T-cell (primary cell): Measurements from ENCODE around the gene TBXA2R. TPM values are rescaled to one million over a fixed set of nuclear protein-coding genes. Genes with fewer than 3 reads are reported as not detected.

Source experiments
- ATAC-seq, 4 experiments: fragments of 200-7000 bp in 3 of 4; fragments of 150-1000 bp in 1 of 4; cut with Tn5 transposase; replicated peaks in 1 of 4; 1 replicate in 3 of 4; 2 replicates in 1 of 4; pipeline ENCODE4 v1.10.0; 2021; ENCODE audit warnings: moderate library complexity in 3 of 4, mild to moderate bottlenecking in 2 of 4, moderate number of reproducible peaks in 1 of 4
- CTCF ChIA-PET, 2 donors: fragments of 300-600 bp; sonication (Branson Sonifier 250); formaldehyde crosslinking; loops; one replicate each; lab custom pipeline; 2022; ENCODE audit warnings: antibody characterized with exemption in 2 of 2; lab: Charles Lee
- POLR2A ChIA-PET, 2 donors: fragments of 300-600 bp; sonication (Branson Sonifier 250); formaldehyde crosslinking; loops; one replicate each; lab custom pipeline; 2022; ENCODE audit warnings: antibody characterized with exemption in 2 of 2; lab: Charles Lee
- DNase-seq, 35 experiments: peaks; one replicate each; pipeline versions ENCODE4 v3.0.0 to v3.0.0-alpha.2; 2013 to 2023
- H3K27ac ChIP-seq: one replicate; pipeline ENCODE4 v1.5.1; 2013; ENCODE audit warnings: low read length
- H3K27me3 ChIP-seq, 2 experiments: replicated peaks in 1 of 2; 1 replicate in 1 of 2; 2 replicates in 1 of 2; pipeline versions ENCODE4 v1.6.1 to v1.7.0; 2013; ENCODE audit warnings: low read length in 1 of 2, mixed read lengths in 1 of 2; ENCODE audit not compliant: control insufficient read depth in 2 of 2, insufficient read depth in 2 of 2; ENCODE audit errors: extremely low read depth in 1 of 2
- H3K36me3 ChIP-seq, 2 donors: 1 replicate in 1 of 2; 2 replicates in 1 of 2; pipeline versions ENCODE4 v1.6.1 to v1.7.0; 2013; ENCODE audit warnings: low read length in 1 of 2; ENCODE audit not compliant: control insufficient read depth in 2 of 2, insufficient read depth in 1 of 2; ENCODE audit errors: extremely low read depth in 1 of 2
- H3K4me1 ChIP-seq, 2 experiments: 1 replicate in 1 of 2; 2 replicates in 1 of 2; pipeline versions ENCODE4 v1.6.1 to v1.7.0; 2013; ENCODE audit warnings: low read length in 2 of 2, mixed read lengths in 1 of 2; ENCODE audit not compliant: insufficient read depth in 2 of 2, control insufficient read depth in 1 of 2; ENCODE audit errors: extremely low read depth in 1 of 2
- H3K4me3 ChIP-seq, 2 donors: 1 replicate in 1 of 2; 2 replicates in 1 of 2; pipeline versions ENCODE4 v1.5.1 to v1.7.0; 2013; ENCODE audit warnings: mild to moderate bottlenecking in 2 of 2, low read length in 1 of 2, moderate library complexity in 1 of 2; ENCODE audit not compliant: control insufficient read depth in 1 of 2; ENCODE audit errors: extremely low read depth in 1 of 2
- H3K9me3 ChIP-seq: 2 replicates; pipeline ENCODE4 v1.7.0; 2013
- H3K27ac Mint-ChIP-seq, 2 donors: one replicate each; pipeline ENCODE4 v1.8.0; 2020 to 2021; ENCODE audit warnings: mild to moderate bottlenecking in 2 of 2, mixed read lengths in 2 of 2
- H3K27me3 Mint-ChIP-seq, 2 donors: one replicate each; pipeline ENCODE4 v1.8.0; 2021 to 2022; ENCODE audit warnings: mixed read lengths in 2 of 2
- H3K36me3 Mint-ChIP-seq: one replicate; pipeline ENCODE4 v1.8.0; 2021; ENCODE audit warnings: mixed read lengths
- H3K4me1 Mint-ChIP-seq, 3 donors: one replicate each; pipeline ENCODE4 v1.8.0; 2020 to 2022; ENCODE audit warnings: mixed read lengths in 3 of 3, mild to moderate bottlenecking in 1 of 3
- H3K4me3 Mint-ChIP-seq, 3 donors: one replicate each; pipeline ENCODE4 v1.8.0; 2020 to 2022; ENCODE audit warnings: mild to moderate bottlenecking in 3 of 3, mixed read lengths in 3 of 3, moderate library complexity in 3 of 3
- H3K9me3 Mint-ChIP-seq, 3 donors: one replicate each; pipeline ENCODE4 v1.8.0; 2020 to 2022; ENCODE audit warnings: mixed read lengths in 3 of 3
- WGBS: methylation state at CpG from one replicate; pipeline ENCODE4 v1.1.5; 2013; ENCODE audit warnings: missing lambda C conversion rate; ENCODE audit not compliant: insufficient coverage; 5-methylcytosine and 5-hydroxymethylcytosine counted together
- total RNA-seq, 35 experiments: library from RNA in 6 of 35; stranded (reverse) in 6 of 35; fragments of 120-200 nt in 1 of 35; gene quantifications; one replicate each; pipeline versions ENCODE4 v1.2.1 to v1.2.4 and lab custom pipeline; 2013 to 2026

Gene TBXA2R
- total RNA-seq, 5 donors from 2014 or later (not counting 1 experiment from before 2014, with no cell fraction given) = 2.4 to 11.2 (median 7.1) TPM

DNA sequence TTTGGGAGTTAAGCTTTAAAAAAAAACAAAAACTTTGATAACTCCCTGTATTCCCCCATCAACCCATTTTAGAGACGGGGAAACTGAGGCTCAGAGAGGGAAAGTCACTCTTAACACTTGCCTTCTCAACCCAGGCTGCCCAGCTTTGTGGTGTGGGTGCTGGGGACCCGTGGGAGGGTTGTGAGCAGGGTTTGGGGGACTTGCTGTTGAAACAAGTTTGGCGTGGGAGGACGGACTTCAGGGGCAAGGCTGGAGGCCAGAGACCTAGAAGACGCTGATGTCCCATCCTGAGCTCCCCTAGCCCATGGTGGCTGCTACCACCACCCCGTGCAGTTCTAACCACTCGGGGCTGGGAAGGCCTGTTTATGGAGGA, 20.7 kb upstream of the TBXA2R start:
- H3K4me3 ChIP-seq = peak overlapping the region in 1 of 2 donors; percentile 88
- H3K27me3 ChIP-seq = no peaks in the 10 kb centered on the region
- no peaks in the 10 kb centered on the region for H3K36me3 Mint-ChIP-seq
- ChIA-PET POLR2A (no interaction called here), CTCF (no interaction called here)
- no peak for ATAC-seq
- H3K9me3 Mint-ChIP-seq = no peaks in the 10 kb centered on the region
- no peaks in the 10 kb centered on the region for H3K9me3 ChIP-seq
- H3K27ac Mint-ChIP-seq = peak overlapping the region; percentile 99 to 100
- H3K4me1 ChIP-seq = peaks cover 6 to 32% of the 10 kb centered on the region in 2 experiments
- DNase-seq = peak in 1 of 35 experiments; percentile 14
- H3K36me3 ChIP-seq = peaks cover 0 to 6% of the 10 kb centered on the region in 2 donors
- peak overlapping the region in 2 of 3 donors; percentile 94 to 99 for H3K4me3 Mint-ChIP-seq
- H3K4me1 Mint-ChIP-seq = peaks cover 27 to 34% (median 30%) of the 10 kb centered on the region in 3 donors
- 100% methylated on average over 2 of the region's 7 CpGs for WGBS
- H3K27me3 Mint-ChIP-seq = no peaks in the 10 kb centered on the region
- H3K27ac ChIP-seq = peak overlapping the region; percentile 97

DNA sequence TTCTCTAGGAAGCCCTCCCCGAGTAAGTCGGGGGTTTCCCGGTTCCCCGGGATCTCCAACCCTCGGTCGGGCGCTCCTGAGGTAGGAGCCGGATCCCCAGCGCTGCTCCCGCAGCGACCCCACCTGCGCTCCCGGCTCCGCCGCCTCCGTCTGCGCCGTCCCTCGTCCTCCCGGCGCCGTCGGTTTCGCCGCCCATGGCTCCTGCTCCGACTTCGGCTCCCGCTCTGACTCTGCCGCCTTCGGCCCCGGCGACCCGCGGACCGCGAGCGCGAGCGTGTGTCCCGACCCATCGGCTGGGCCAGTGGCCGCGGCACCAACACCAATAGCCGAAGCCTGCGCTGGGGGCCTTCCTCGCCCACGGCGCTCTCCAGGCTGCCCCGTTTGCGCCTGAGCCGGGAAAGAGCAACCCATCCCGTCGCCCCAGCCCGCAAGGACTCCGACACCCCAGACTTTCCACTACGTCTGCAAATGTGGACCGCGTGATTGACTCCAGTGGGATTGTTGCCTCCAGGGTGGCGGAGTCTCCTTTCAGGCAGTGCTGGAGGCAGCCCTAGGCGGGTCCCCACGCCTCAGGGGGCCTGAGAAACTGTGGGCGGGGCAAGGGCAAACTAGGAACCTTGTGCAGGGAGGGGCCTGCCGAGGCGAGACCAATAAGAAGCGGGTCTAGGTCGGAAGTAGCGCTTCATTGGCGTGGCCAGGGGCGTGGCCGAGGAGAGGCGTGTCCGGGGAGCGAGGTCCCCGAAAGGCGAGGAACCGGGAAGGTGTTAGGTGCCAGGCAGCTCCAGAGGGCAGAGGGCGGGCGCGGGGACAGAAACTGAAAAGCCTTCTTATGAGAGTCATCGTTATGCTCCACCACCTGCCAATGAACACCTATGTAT, 20.0 kb upstream of the TBXA2R start, which contains the start of gene CACTIN:
Gene CACTIN (minus strand): TSS at position 318 of the 878 bp plus-strand sequence. CDS start 28 bp downstream, at position 290.
- H3K27me3 ChIP-seq = no peaks in the 10 kb centered on the region
- peak within 1 kb of the TSS; percentile 94 to 99 (median 97) for H3K4me3 Mint-ChIP-seq
- no peaks in the 10 kb centered on the region for H3K36me3 Mint-ChIP-seq
- peaks cover 6 to 32% of the 10 kb centered on the region in 2 experiments for H3K4me1 ChIP-seq
- no peaks in the 10 kb centered on the region for H3K9me3 ChIP-seq
- H3K4me1 Mint-ChIP-seq = peaks cover 27 to 34% (median 32%) of the 10 kb centered on the region in 3 donors
- DNase-seq (peak; percentile 95 to 99 (median 99)), ATAC-seq (peak; percentile 97 to 99 (median 98))
- peak within 1 kb of the TSS; percentile 88 to 90 for H3K4me3 ChIP-seq
- 0% methylated on average over 73 of the region's 80 CpGs for WGBS
- CTCF ChIA-PET = no interaction called here
- H3K36me3 ChIP-seq = peaks cover 3 to 12% of the 10 kb centered on the region in 2 donors
- peak within 1 kb of the TSS; percentile 97 for H3K27ac ChIP-seq
- H3K27ac Mint-ChIP-seq = peak within 1 kb of the TSS; percentile 99 to 100
- H3K9me3 Mint-ChIP-seq = no peaks in the 10 kb centered on the region
- no peaks in the 10 kb centered on the region for H3K27me3 Mint-ChIP-seq
- POLR2A ChIA-PET = no interaction called here

DNA sequence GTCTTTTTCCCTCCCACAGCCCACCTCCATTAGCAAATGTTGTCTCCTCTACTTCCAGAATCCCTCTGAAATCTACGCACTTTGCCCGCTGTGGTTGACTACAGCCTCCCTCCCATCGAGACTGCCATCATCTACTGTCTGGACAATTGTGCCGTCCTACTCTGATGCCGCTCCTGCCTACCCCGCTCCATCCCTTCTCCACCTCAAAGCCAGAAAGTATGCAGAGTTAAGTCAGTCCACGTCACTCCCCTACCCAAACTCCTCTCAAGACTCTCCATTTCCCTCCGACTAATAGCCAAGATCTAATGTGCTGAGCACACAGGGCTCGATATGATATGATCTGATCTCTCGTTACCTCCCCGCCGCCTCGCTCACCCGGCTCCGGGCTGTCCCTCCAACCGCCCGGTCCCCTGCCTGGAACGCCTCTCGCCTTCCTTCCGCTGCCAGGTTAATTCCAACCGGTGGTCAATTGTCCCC, 19.4 kb upstream of the TBXA2R start:
- Mint-ChIP-seq H3K27me3 (no peaks in the 10 kb centered on the region), H3K27ac (peak overlapping the region; percentile 89 to 99), H3K4me1 (peaks cover 27 to 34% (median 32%) of the 10 kb centered on the region in 3 donors), H3K9me3 (no peaks in the 10 kb centered on the region), H3K4me3 (peak overlapping the region; percentile 94 to 99 (median 97)), H3K36me3 (no peaks in the 10 kb centered on the region)
- peaks cover 9 to 12% of the 10 kb centered on the region in 2 donors for H3K36me3 ChIP-seq
- peak in 1 of 4 experiments; percentile 1 for ATAC-seq
- no peaks in the 10 kb centered on the region for H3K27me3 ChIP-seq
- H3K4me1 ChIP-seq = peaks cover 6 to 32% of the 10 kb centered on the region in 2 experiments
- 2% methylated on average over 21 of the region's 21 CpGs for WGBS
- no peak overlapping the region for H3K27ac ChIP-seq
- DNase-seq = peak in 1 of 35 experiments; percentile 9
- H3K4me3 ChIP-seq = peak overlapping the region; percentile 88 to 90
- CTCF ChIA-PET = no interaction called here
- no peaks in the 10 kb centered on the region for H3K9me3 ChIP-seq
- POLR2A ChIA-PET = no interaction called here

DNA sequence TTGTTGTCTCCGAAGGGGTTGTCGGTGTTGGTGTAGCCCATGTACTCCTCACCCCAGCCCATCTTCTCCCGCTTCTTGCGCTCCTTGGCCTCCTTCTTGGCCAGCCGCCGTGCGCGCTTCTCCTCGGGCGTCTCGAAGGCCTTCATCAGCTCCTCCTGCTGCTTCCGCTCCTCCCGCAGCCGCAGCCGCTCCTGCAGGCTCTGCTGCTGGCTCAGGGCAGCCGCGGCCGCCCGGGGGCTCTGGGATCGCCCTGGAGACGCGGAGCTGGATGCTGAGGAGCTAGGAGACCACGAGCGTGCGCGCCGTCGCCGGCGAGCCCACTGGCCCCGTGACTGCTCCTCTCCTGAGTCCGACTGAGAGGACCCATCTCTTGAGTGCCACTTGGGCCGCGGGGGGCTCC, 17.0 kb upstream of the TBXA2R start:
- POLR2A ChIA-PET = interaction anchor here in 1 of 2 donors (0.6 kb wide), 1 partner anchor 35 kb away, joined by 3 read pairs; no protein-coding TSS in a partner anchor
- no peaks in the 10 kb centered on the region for H3K27me3 Mint-ChIP-seq
- CTCF ChIA-PET = no interaction called here

DNA sequence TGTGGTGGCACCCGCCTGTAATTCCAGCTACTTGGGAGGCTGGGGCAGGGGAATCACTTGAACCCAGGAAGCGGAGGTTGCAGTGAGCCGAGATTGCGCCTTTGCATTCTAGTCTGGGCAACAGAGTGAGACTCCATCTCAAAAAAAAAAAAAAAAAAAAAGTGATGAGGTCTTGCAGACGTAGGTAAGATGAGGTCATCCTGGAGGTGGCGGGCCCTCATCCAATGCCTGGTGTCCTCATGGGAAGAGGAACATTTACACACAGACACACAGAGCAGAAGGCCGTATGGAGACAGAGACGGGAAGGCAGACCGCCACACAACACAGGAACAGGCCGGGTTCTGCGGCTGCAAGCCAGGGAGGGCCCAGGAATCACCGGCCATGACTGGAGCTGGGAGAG, 15.5 kb upstream of the TBXA2R start:
- Histone ChIP-seq H3K27ac (no peak overlapping the region), H3K4me1 (peaks cover 12 to 38% of the 10 kb centered on the region in 2 experiments), H3K27me3 (no peaks in the 10 kb centered on the region), H3K36me3 (peaks cover 12 to 30% of the 10 kb centered on the region in 2 donors), H3K9me3 (no peaks in the 10 kb centered on the region), H3K4me3 (no peak overlapping the region)
- ChIA-PET POLR2A (interaction anchor here in 1 of 2 donors (0.6 kb wide), 1 partner anchor 353 kb away, joined by 5 read pairs; no protein-coding TSS in a partner anchor), CTCF (no interaction called here)
- ATAC-seq (no peak), DNase-seq (no peak)
- Mint-ChIP-seq H3K9me3 (no peaks in the 10 kb centered on the region), H3K36me3 (no peaks in the 10 kb centered on the region), H3K4me1 (peaks cover 31 to 38% (median 37%) of the 10 kb centered on the region in 3 donors), H3K27me3 (no peaks in the 10 kb centered on the region), H3K4me3 (no peak overlapping the region), H3K27ac (no peak overlapping the region)
- 100% methylated on average over 1 of the region's 12 CpGs for WGBS

More for the DNA sequence above, 17.0 kb upstream of the TBXA2R start:
- 98% methylated on average over 30 of the region's 34 CpGs for WGBS
- H3K27me3 ChIP-seq = no peaks in the 10 kb centered on the region
- H3K27ac Mint-ChIP-seq = no peak overlapping the region
- peaks cover 6 to 32% of the 10 kb centered on the region in 2 experiments for H3K4me1 ChIP-seq
- H3K27ac ChIP-seq = no peak overlapping the region
- peaks cover 27 to 34% (median 32%) of the 10 kb centered on the region in 3 donors for H3K4me1 Mint-ChIP-seq
- no peak overlapping the region for H3K4me3 ChIP-seq
- peaks cover 12 to 26% of the 10 kb centered on the region in 2 donors for H3K36me3 ChIP-seq
- no peaks in the 10 kb centered on the region for H3K36me3 Mint-ChIP-seq
- peak overlapping the region; percentile 94 to 99 (median 97) for H3K4me3 Mint-ChIP-seq
- H3K9me3 Mint-ChIP-seq = no peaks in the 10 kb centered on the region
- DNase-seq = no peak
- H3K9me3 ChIP-seq = no peaks in the 10 kb centered on the region
- ATAC-seq = no peak

DNA sequence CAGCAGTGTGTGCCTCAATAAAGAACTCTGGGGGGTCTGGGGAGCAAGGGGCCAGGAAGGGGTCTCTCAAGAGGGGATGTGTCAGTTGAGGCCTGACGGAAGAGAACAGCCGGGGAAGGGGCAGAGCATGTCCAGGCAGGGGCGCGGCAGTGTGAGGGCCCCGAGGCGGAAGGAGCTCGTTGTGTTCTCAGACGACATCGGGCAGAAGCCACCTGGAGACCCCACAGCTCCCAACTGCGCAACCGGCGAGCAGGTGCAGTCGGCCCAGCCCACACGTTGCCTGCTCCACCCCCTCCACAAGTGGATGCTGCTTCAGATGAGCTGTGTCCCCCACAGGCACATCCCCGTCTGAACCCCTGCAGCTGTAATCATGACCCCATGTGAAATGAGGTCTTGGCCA, 15.0 kb upstream of the TBXA2R start:
- H3K4me1 Mint-ChIP-seq = peaks cover 30 to 35% (median 34%) of the 10 kb centered on the region in 3 donors
- H3K4me3 Mint-ChIP-seq = no peak overlapping the region
- no peaks in the 10 kb centered on the region for H3K9me3 Mint-ChIP-seq
- CTCF ChIA-PET = no interaction called here
- POLR2A ChIA-PET = no interaction called here
- Histone ChIP-seq H3K27me3 (no peaks in the 10 kb centered on the region), H3K4me1 (peaks cover 12 to 35% of the 10 kb centered on the region in 2 experiments), H3K9me3 (no peaks in the 10 kb centered on the region), H3K36me3 (peaks cover 12 to 30% of the 10 kb centered on the region in 2 donors), H3K27ac (no peak overlapping the region), H3K4me3 (no peak overlapping the region)
- no peak overlapping the region for H3K27ac Mint-ChIP-seq
- DNase-seq (no peak), ATAC-seq (no peak)
- WGBS = 92% methylated on average over 14 of the region's 15 CpGs
- H3K36me3 Mint-ChIP-seq = no peaks in the 10 kb centered on the region
- H3K27me3 Mint-ChIP-seq = no peaks in the 10 kb centered on the region
